Measurements from ENCODE around the gene NARS2. TPM values are rescaled to one million over a fixed set of nuclear protein-coding genes. Genes with fewer than 3 reads are reported as not detected.
A peak's percentile ranks its signal among the peaks of the same experiment; 100 is the strongest.

Gene NARS2
- total and polyA plus RNA-seq, 7 donors = 12.8 to 22.3 (median 14.5) TPM

DNA sequence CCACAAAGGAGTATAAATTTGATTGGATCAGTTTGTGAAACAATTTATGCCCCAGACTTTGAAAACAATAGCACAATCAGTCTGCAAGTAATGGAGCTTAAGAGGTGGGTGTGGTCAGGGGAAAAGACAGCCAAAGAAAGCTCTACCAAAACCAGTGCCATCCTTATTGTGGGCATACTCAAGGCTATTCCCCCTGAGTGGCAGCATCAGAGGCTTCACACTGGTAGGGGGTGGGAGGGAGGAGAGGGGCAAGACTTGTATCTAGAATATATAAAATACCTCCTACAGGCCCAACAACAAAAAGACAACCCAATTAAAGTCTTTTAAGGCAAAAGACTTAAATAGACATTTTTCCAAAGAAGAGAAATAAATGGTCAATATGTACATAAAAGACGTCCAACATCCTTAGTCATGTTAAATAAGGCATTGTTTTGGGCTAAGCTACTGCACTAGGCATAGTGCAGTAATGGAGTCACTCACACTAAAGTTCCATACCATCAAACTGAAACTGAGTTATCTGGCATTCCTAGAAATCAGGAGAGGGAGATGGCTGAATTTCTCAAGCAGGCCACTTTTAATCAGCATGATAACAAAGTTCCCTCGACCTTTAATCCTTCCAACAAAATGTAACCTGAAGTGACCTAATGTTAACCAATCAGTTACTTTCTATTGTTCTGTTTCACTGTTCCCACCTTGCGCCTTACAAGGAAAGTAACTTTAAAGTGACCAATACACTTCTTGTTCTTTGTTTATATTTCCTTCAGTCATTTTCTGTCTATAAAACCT is 24.8 kb downstream of the NARS2 start:
- no peaks in the 10 kb centered on the region for H3K36me3 ChIP-seq (ENCODE audit: insufficient read depth in 1 of 2, low read depth in 1 of 2)
- no peaks in the 10 kb centered on the region for H3K27me3 ChIP-seq (ENCODE audit: insufficient read depth in 3 of 3, low read length in 2 of 3)
- H3K9me3 ChIP-seq = no peaks in the 10 kb centered on the region
- no peak overlapping the region for H3K4me3 ChIP-seq
- no peak overlapping the region for H3K27ac ChIP-seq
- 69 to 76% (median 75%) methylated on average over 3 of the region's 3 CpGs for WGBS, 3 donors
- no peak for DNase-seq
- TF ChIP-seq, protein P1, sequence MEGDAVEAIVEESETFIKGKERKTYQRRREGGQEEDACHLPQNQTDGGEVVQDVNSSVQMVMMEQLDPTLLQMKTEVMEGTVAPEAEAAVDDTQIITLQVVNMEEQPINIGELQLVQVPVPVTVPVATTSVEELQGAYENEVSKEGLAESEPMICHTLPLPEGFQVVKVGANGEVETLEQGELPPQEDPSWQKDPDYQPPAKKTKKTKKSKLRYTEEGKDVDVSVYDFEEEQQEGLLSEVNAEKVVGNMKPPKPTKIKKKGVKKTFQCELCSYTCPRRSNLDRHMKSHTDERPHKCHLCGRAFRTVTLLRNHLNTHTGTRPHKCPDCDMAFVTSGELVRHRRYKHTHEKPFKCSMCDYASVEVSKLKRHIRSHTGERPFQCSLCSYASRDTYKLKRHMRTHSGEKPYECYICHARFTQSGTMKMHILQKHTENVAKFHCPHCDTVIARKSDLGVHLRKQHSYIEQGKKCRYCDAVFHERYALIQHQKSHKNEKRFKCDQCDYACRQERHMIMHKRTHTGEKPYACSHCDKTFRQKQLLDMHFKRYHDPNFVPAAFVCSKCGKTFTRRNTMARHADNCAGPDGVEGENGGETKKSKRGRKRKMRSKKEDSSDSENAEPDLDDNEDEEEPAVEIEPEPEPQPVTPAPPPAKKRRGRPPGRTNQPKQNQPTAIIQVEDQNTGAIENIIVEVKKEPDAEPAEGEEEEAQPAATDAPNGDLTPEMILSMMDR (IDR thresholded peaks at IDR 0.05) = no peak
- intact Hi-C loops (cut with DNase I) = no loop called here
- H3K4me1 ChIP-seq = no peaks in the 10 kb centered on the region
- no peak for ATAC-seq

DNA sequence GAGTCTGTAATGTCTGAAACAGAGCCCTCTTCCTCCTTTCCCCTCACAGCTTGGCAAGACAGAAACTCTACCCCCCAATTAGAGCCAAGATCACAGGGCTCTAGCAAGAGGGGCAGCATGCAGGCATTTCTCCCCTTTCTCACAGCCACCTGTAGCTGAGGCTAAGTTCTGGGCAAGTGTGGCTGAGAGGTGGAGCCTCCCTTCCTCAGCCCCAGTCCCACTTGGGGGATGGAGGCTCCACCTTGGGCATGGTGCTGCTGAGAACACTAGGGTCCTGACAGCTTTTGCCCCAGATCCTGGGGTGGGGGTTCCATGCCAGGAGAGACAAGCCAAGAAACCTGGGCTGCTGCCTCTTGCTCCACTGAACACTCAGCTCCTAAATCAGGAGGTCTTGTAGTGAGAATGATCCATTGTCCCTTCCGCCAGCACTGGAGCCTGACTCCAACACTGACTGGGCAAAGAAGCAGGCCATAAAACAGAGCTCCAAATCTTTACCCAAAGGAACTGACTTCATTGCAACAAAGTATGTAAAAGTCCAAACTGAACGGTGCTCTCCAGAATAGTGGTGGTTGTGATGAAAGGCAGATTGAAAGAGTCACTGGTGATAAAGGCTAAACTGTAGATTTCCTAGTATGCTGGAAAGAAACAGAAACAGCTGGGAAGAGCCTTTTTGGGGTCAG is 25.6 kb downstream of the NARS2 start:
- ATAC-seq (peak in 1 of 4 donors; percentile 16), DNase-seq (no peak)
- Histone ChIP-seq H3K36me3 (ENCODE audit: insufficient read depth in 1 of 2, low read depth in 1 of 2) (no peaks in the 10 kb centered on the region), H3K4me3 (no peak overlapping the region), H3K27me3 (ENCODE audit: insufficient read depth in 3 of 3, low read length in 2 of 3) (no peaks in the 10 kb centered on the region), H3K4me1 (no peaks in the 10 kb centered on the region), H3K9me3 (no peaks in the 10 kb centered on the region), H3K27ac (no peak overlapping the region)
- 62 to 66% (median 66%) methylated on average over 2 of the region's 2 CpGs for WGBS, 3 donors
- intact Hi-C loops (cut with DNase I) = no loop called here
- TF ChIP-seq, protein P1 (IDR thresholded peaks at IDR 0.05) = no peak

DNA sequence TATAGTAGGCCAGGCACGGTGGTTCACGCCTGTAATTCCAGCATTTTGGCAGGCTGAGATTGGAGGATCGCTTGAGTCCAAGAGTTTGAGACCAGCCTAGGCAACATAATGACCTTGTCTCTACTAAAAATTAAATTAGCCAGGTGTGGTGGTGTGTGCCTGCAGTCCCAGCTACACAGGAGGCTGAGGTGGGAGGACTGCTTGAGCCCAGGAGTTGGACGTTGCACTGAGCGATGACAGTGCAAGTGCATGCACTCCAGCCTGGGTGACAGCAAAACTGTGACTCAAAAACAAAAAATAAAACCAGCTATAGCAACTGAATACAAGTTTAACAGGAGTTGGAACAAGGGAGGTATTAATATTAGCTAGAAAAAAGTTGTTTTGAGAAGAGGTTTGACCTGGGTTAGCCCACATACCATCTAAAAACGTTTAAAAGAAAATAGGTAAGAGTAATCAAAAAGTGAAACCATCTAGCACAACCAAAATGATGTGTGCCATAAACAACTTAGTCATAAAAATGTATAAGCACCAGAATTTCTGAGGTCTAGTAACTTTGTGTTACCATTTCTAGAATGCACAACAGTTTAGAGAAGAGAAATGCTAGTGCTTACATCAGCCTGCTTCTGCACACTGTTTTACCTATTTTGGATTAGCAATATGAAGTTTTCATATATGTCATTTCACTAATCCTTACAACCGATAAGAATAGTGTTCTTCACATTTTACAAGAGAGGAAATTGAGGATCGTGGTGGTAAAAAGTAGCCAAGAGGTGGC is 26.5 kb downstream of the NARS2 start:
- ATAC-seq (no peak), DNase-seq (no peak)
- no peak overlapping the region for H3K27ac ChIP-seq
- TF ChIP-seq, protein P1 (IDR thresholded peaks at IDR 0.05) = no peak
- H3K27me3 ChIP-seq (ENCODE audit: insufficient read depth in 3 of 3, low read length in 2 of 3) = no peaks in the 10 kb centered on the region
- 91 to 94% (median 92%) methylated on average over 8 of the region's 8 CpGs for WGBS, 3 donors
- no peaks in the 10 kb centered on the region for H3K9me3 ChIP-seq
- intact Hi-C loops (cut with DNase I) = no loop called here
- no peaks in the 10 kb centered on the region for H3K4me1 ChIP-seq
- no peak overlapping the region for H3K4me3 ChIP-seq
- H3K36me3 ChIP-seq (ENCODE audit: insufficient read depth in 1 of 2, low read depth in 1 of 2) = no peaks in the 10 kb centered on the region

DNA sequence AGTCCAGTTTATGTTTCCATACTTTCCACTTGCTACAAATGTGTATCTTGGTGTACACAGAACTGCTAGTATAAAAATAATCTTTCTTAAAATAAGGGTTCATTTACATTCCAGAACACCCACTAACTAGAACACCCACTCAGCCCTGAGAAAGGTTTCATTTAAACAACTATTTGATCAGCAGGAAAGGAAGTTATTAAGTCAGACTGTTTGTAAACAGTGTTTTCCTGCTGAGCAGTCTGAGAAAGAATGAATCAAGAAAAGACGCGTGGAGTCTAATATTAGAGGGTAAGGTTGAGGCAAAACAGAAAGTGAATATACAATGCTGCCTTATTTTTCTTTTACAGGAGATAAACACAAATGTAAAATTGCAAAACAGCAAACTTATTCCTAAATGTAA is 32.7 kb downstream of the NARS2 start:
- Histone ChIP-seq H3K9me3 (no peaks in the 10 kb centered on the region), H3K36me3 (ENCODE audit: insufficient read depth in 1 of 2, low read depth in 1 of 2) (no peaks in the 10 kb centered on the region), H3K27ac (no peak overlapping the region), H3K4me3 (no peak overlapping the region), H3K4me1 (no peaks in the 10 kb centered on the region), H3K27me3 (ENCODE audit: insufficient read depth in 3 of 3, low read length in 2 of 3) (no peaks in the 10 kb centered on the region)
- 64 to 76% (median 69%) methylated on average over 2 of the region's 2 CpGs for WGBS, 3 donors
- DNase-seq (no peak), ATAC-seq (no peak)
- TF ChIP-seq, protein P1 (IDR thresholded peaks at IDR 0.05) = no peak
- intact Hi-C loops (cut with DNase I) = no loop called here
